WI38 (cell line): ENCODE data around the gene EN2.

Experiments
- H3K4me3 ChIP-seq: 2 replicates; pipeline ENCODE4 v1.5.1; 2011; ENCODE audit warnings: low read depth, mild to moderate bottlenecking, control low read depth, low read length
- CTCF ChIP-seq: IDR thresholded peaks from 2 replicates; pipeline ENCODE4 v1.5.1; 2012; ENCODE audit warnings: low read depth, mild to moderate bottlenecking, control low read depth, low read length

Gene EN2

GRCh38 chr7:155497149-155497901 is 39.4 kb downstream of the EN2 start:
- no peak overlapping the region for H3K4me3 ChIP-seq
- TF ChIP-seq CTCF, result no peak

- TF ChIP-seq CTCF, result no peak
These were observed 47.5 kb downstream of the EN2 start for GRCh38 chr7:155505422-155505793.

GRCh38 chr7:155506854-155507337 is 49.0 kb downstream of the EN2 start:
- no peak for TF ChIP-seq CTCF
- no peak overlapping the region for H3K4me3 ChIP-seq

More at GRCh38 chr7:155505422-155505793, 47.5 kb downstream of the EN2 start:
- no peak overlapping the region for H3K4me3 ChIP-seq

GRCh38 chr7:155507576-155507975 is 49.6 kb downstream of the EN2 start:
- TF ChIP-seq CTCF, result no peak
- no peak overlapping the region for H3K4me3 ChIP-seq

- H3K4me3 ChIP-seq, result no peak overlapping the region
These were observed 50.7 kb downstream of the EN2 start for GRCh38 chr7:155508376-155509358.

GRCh38 chr7:155509359-155509724 is 51.4 kb downstream of the EN2 start:
- no peak for TF ChIP-seq CTCF
- H3K4me3 ChIP-seq, result no peak overlapping the region

More at GRCh38 chr7:155508376-155509358, 50.7 kb downstream of the EN2 start:
- no peak for TF ChIP-seq CTCF
